Activated T-cell treated with anti-CD3 and anti-CD28 coated beads, Interleukin-2, amount 50 U/mL, for 72 hours (primary cell): Measurements from ENCODE around the gene TRPM7. TPM values are rescaled to one million over a fixed set of nuclear protein-coding genes. Genes with fewer than 3 reads are reported as not detected.

Experiments used
- ATAC-seq, 2 donors: fragments of 150-1000 bp; cut with Tn5 transposase; replicated peaks in 1 of 2; 2 replicates each; pipeline ENCODE4 v1.10.0; 2021; ENCODE audit warnings: moderate library complexity in 2 of 2, mild to moderate bottlenecking in 1 of 2
- DNase-seq, 2 donors: peaks; one replicate each; pipeline ENCODE4 v3.0.0; 2021 to 2022; ENCODE audit warnings: mixed read lengths in 1 of 2
- H3K27ac Mint-ChIP-seq: one replicate; pipeline ENCODE4 v1.8.0; 2022; ENCODE audit warnings: mild to moderate bottlenecking, moderate library complexity, mixed read lengths
- H3K27me3 Mint-ChIP-seq: one replicate; pipeline ENCODE4 v1.8.0; 2022; ENCODE audit warnings: low read depth, mixed read lengths
- H3K36me3 Mint-ChIP-seq, 2 donors: one replicate each; pipeline ENCODE4 v1.8.0; 2022; ENCODE audit warnings: mixed read lengths in 2 of 2, mild to moderate bottlenecking in 1 of 2; ENCODE audit not compliant: insufficient read depth in 2 of 2
- H3K4me1 Mint-ChIP-seq: one replicate; pipeline ENCODE4 v1.8.0; 2022; ENCODE audit warnings: low read depth, mixed read lengths
- H3K4me3 Mint-ChIP-seq, 2 donors: one replicate each; pipeline ENCODE4 v1.8.0; 2022; ENCODE audit warnings: mild to moderate bottlenecking in 2 of 2, mixed read lengths in 2 of 2, moderate library complexity in 2 of 2
- H3K9me3 Mint-ChIP-seq, 2 donors: one replicate each; pipeline ENCODE4 v1.8.0; 2022; ENCODE audit warnings: mixed read lengths in 2 of 2
- total RNA-seq, 2 donors: library from RNA; stranded (reverse); gene quantifications; one replicate each; pipeline ENCODE4 v1.2.3, GENCODE V29; 2022

TRPM7 gene
- total RNA-seq, 2 donors from 2014 or later, result 58.5 to 58.7 TPM

DNA sequence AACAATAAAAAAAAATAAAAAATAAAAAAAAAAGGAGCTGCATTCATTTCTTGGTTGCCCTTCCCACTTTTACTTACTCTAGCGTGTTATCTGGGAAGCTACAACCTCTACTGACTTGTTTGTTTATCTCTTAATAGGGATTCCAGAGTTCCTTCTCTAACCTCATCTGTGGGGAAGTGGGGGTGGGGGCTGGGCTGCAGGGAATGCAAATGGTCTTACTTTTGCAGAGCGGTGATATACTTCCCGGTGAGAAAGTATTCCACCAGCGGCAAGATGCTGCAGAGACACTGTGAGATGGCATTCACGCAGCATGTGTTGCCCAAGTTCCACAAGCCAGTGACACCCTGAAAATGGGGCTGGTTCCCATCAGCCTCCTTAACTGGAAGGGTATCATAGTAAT is 142.2 kb downstream of the TRPM7 start:
- Mint-ChIP-seq H3K27me3 (no peaks in the 10 kb centered on the region), H3K4me1 (no peaks in the 10 kb centered on the region), H3K4me3 (no peak overlapping the region), H3K36me3 (no peaks in the 10 kb centered on the region), H3K27ac (no peak overlapping the region), H3K9me3 (no peaks in the 10 kb centered on the region)
- DNase-seq, result no peak
- ATAC-seq, result no peak

DNA sequence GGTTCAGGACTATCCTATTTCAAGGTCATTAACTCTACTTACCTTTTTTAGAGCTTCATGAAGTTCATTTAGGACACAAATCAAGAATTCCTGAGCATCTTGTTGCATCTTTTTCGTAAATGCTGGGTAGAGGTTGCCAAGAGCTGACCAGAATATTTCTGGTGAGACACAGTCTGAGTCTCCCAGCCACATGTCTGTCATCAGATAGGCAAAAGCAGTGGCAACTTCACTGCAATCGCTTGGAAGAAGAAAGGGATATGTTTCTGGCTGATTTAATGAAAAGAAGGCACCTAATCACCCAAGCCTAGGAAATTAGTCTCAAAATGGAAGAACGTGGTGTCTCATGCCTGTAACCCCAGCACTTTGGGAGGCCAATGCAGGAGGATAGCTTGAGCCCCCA is 143.0 kb downstream of the TRPM7 start:
- DNase-seq, result no peak
- ATAC-seq, result no peak
- H3K27ac Mint-ChIP-seq, result no peak overlapping the region
- no peaks in the 10 kb centered on the region for H3K4me1 Mint-ChIP-seq
- H3K27me3 Mint-ChIP-seq, result no peaks in the 10 kb centered on the region
- H3K4me3 Mint-ChIP-seq, result no peak overlapping the region
- H3K9me3 Mint-ChIP-seq, result no peaks in the 10 kb centered on the region
- no peaks in the 10 kb centered on the region for H3K36me3 Mint-ChIP-seq

DNA sequence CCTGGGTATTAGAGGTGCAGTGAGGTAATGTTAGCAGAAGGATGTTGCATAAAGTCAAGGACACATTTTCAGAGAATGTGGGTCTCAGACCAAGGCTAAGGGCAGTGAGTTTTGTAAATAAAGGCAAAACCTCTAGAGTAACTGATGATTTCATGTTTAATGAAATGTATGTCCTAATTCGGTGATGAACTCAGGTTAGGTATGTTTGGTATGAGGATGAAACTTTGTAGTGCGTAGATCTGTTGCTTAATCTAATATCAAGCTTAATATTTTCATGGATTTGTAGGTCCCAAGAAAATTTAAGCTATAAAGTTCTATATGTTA is 143.7 kb downstream of the TRPM7 start:
- Mint-ChIP-seq H3K9me3 (no peaks in the 10 kb centered on the region), H3K27me3 (no peaks in the 10 kb centered on the region), H3K4me1 (no peaks in the 10 kb centered on the region), H3K27ac (no peak overlapping the region), H3K36me3 (no peaks in the 10 kb centered on the region), H3K4me3 (no peak overlapping the region)
- ATAC-seq, result no peak
- DNase-seq, result no peak

DNA sequence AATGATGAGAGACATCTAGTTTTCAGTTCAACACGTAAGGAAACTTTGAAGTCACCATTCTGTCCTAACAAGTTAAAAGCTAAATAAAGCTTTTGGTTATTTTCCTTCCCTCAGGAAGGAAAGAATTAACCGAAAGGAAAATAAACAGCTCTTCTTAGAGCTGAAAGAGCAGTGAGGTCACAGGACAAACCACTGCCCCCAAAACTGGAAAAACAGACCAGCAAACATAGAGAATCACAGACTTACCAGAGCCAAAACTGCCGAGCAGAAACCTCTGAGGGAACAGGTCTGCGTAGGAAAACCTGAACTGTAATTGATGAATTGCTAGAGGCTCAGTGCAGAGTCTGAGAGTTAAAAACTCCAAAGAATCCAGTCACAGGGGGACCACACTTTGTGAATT is 154.8 kb downstream of the TRPM7 start:
- Mint-ChIP-seq H3K27ac (no peak overlapping the region), H3K4me1 (no peaks in the 10 kb centered on the region), H3K4me3 (no peak overlapping the region), H3K27me3 (no peaks in the 10 kb centered on the region), H3K9me3 (peaks cover 0 to 3% of the 10 kb centered on the region in 2 donors), H3K36me3 (peaks cover 2 to 3% of the 10 kb centered on the region in 2 donors)
- no peak for DNase-seq
- ATAC-seq, result no peak

DNA sequence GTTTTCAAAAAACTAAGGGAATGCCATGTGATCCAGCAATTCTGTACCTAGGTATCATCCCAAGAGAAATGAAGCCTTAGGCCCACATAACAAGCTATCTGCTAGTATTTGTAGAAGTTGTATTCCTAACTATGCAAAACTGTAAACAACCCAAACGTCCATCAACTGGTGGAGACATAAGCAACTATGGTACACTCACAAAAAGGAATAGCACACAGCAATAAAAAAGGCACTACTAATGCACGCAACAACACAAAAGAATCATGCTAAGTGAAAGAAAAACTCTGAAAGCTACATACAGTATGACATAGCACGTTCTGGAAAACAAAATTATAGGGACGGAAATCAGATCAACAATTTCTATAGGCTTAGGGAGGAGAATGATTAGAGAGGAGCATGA is 155.4 kb downstream of the TRPM7 start:
- H3K9me3 Mint-ChIP-seq, result peaks cover 0 to 3% of the 10 kb centered on the region in 2 donors
- ATAC-seq, result no peak
- H3K4me1 Mint-ChIP-seq, result no peaks in the 10 kb centered on the region
- DNase-seq, result no peak
- no peak overlapping the region for H3K27ac Mint-ChIP-seq
- no peak overlapping the region for H3K4me3 Mint-ChIP-seq
- H3K27me3 Mint-ChIP-seq, result no peaks in the 10 kb centered on the region
- H3K36me3 Mint-ChIP-seq, result peaks cover 2 to 3% of the 10 kb centered on the region in 2 donors

DNA sequence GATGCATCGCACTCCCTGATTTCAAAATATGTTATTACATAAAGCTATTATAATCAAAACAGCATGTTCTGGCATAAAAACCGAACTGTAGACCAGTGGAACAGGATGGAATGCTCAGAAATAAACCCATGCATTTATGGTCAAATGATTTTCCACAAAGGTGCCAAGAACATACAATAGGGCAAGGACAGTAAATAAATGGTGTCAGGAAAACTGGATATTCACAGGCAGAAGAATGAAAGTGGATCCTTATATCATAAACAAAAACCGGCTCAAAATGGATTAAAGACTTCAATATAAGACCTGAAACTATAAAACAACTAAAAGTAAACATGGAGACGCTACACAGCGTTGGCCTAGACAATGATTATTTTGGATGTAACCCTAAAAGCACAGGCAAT is 162.7 kb downstream of the TRPM7 start:
- H3K4me3 Mint-ChIP-seq, result no peak overlapping the region
- H3K9me3 Mint-ChIP-seq, result no peaks in the 10 kb centered on the region

DNA sequence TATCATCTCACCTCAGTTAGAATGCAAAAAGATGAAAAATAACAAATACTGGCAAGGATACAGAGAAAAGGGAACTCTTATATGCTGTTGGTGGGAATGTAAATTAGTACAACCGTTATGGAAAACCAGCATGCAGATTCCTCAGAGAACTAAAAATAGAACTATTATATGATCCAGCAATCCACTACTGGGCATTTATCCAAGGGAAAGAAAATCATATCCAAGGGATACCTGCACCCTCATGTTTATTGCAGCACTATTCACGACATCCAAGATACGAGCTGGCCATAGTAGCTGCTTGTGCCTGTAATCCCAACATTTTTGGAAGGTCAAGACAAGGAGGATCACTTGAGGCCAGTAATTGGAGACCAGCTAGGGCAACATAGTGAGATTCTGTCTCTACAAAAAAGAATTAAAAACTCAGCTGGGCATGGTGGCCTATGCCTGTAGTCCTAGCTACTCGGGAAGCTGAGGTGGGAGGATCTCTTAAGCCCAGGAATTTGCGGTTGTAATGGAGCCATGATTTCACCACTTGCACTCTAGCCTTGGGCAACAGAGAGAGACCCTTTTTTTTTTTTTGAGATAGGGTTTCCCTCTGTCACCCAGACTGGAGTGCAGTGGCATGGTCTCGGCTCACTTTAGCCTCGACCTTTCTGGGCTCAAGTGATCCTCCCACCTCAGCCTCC is 166.7 kb downstream of the TRPM7 start:
- Mint-ChIP-seq H3K27ac (no peak overlapping the region), H3K4me3 (no peak overlapping the region), H3K9me3 (no peaks in the 10 kb centered on the region), H3K27me3 (no peaks in the 10 kb centered on the region), H3K4me1 (no peaks in the 10 kb centered on the region), H3K36me3 (no peaks in the 10 kb centered on the region)
- ATAC-seq, result no peak
- DNase-seq, result no peak

More for the DNA sequence above, 162.7 kb downstream of the TRPM7 start:
- DNase-seq (no peak), ATAC-seq (no peak)
- no peaks in the 10 kb centered on the region for H3K27me3 Mint-ChIP-seq
- no peaks in the 10 kb centered on the region for H3K36me3 Mint-ChIP-seq
- no peak overlapping the region for H3K27ac Mint-ChIP-seq
- no peaks in the 10 kb centered on the region for H3K4me1 Mint-ChIP-seq

DNA sequence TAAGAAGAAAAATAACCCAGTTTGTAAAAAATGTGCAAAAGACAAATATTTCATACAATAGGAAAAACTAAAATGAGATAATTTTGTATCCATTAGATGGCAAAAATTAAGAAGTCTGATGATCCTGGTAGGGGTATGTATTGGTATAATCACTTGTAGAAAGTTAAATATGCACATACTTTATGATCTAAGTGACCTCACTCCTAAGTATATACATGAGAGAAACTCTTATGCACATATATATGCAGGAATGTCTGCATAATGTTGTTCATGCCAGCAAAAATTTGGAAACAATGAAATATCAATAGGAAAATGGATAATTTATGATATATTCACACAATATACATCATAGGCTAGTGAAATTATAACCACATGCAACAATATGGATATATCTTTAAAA is 173.6 kb downstream of the TRPM7 start:
- DNase-seq, result no peak
- Mint-ChIP-seq H3K27me3 (no peaks in the 10 kb centered on the region), H3K27ac (no peak overlapping the region), H3K4me3 (no peak overlapping the region), H3K9me3 (no peaks in the 10 kb centered on the region), H3K4me1 (no peaks in the 10 kb centered on the region), H3K36me3 (no peaks in the 10 kb centered on the region)
- ATAC-seq, result no peak

Other genes with a start within 250 kb of the TRPM7 start
- not detected for gene USP50, start 140.1 kb downstream of the TRPM7 start, total RNA-seq
- 100 to 1,000 TPM; 130 to 157 TPM for gene SPPL2A, start 78.9 kb upstream of the TRPM7 start, total RNA-seq
- gene AP4E1, start 221.9 kb upstream of the TRPM7 start, total RNA-seq, result 10 to 100 TPM; 13.3 to 17.1 TPM